ENCODE results near the gene NTSR1. TPM values are rescaled to one million over a fixed set of nuclear protein-coding genes. Genes with fewer than 3 reads are reported as not detected.

NTSR1 gene
- under 1 TPM; 0.08 to 0.33 TPM for total RNA-seq
- polyA plus RNA-seq: under 1 TPM in 1 of 2 donors, not detected in 1; 0.03 TPM

DNA sequence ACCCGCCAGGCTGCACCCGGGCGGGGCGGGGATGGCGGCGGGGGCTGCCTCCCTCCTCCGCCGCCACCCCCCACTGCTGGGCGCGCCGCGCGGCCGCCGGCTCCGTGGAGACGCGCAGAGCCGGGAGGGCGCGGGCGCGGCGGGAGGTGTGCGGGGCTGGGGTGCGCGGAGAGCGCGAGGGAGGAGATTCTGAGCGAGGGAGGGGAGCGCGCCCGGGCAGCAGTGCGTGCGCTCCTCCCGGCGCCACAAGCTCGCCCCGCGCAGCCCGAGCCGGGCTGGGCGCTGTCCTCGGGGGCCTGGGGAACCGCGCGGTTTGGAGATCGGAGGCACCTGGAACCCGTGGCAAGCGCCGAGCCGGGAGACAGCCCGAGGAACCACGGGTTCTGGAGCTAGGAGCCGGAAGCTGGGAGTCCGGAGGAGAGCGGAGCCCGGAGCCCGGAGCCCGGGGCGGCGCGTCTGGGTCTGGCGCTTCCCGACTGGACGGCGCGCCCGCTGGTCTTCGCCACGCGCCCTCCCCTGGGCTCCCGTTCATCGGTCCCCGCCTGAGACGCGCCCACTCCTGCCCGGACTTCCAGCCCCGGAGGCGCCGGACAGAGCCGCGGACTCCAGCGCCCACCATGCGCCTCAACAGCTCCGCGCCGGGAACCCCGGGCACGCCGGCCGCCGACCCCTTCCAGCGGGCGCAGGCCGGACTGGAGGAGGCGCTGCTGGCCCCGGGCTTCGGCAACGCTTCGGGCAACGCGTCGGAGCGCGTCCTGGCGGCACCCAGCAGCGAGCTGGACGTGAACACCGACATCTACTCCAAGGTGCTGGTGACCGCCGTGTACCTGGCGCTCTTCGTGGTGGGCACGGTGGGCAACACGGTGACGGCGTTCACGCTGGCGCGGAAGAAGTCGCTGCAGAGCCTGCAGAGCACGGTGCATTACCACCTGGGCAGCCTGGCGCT lies at the start of gene NTSR1:
NTSR1 (plus strand) TSS at position 246 of the 946 bp plus-strand sequence; CDS start at position 618, 372 bp downstream.
- H3K4me3 ChIP-seq (ENCODE audit: low read depth in 1 of 3, low read length in 3 of 3): peak within 1 kb of the TSS in 1 of 3 donors; percentile 9
- no peak within 1 kb of the TSS for H3K27ac ChIP-seq (ENCODE audit: low read depth in 1 of 2, low read length in 2 of 2)
- peaks cover 0 to 8% (median 4%) of the 10 kb centered on the region in 4 donors for H3K27me3 ChIP-seq (ENCODE audit: control insufficient read depth in 4 of 4, insufficient read depth in 4 of 4, low read length in 3 of 4)
- WGBS: 10% methylated on average over 124 of the region's 124 CpGs
- TF ChIP-seq FOXA1 (IDR thresholded peaks at IDR 0.05) (no peak), FOXA2 (IDR thresholded peaks at IDR 0.05) (no peak), RAD21 (IDR thresholded peaks at IDR 0.05) (no peak), RXRA (IDR thresholded peaks at IDR 0.05) (no peak), HNF4G (IDR thresholded peaks at IDR 0.05) (no peak)
- TF ChIP-seq, protein P1, sequence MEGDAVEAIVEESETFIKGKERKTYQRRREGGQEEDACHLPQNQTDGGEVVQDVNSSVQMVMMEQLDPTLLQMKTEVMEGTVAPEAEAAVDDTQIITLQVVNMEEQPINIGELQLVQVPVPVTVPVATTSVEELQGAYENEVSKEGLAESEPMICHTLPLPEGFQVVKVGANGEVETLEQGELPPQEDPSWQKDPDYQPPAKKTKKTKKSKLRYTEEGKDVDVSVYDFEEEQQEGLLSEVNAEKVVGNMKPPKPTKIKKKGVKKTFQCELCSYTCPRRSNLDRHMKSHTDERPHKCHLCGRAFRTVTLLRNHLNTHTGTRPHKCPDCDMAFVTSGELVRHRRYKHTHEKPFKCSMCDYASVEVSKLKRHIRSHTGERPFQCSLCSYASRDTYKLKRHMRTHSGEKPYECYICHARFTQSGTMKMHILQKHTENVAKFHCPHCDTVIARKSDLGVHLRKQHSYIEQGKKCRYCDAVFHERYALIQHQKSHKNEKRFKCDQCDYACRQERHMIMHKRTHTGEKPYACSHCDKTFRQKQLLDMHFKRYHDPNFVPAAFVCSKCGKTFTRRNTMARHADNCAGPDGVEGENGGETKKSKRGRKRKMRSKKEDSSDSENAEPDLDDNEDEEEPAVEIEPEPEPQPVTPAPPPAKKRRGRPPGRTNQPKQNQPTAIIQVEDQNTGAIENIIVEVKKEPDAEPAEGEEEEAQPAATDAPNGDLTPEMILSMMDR (IDR thresholded peaks at IDR 0.05; ENCODE audit: low read depth, low read length, missing input control): no peak
- TF ChIP-seq, protein P2, sequence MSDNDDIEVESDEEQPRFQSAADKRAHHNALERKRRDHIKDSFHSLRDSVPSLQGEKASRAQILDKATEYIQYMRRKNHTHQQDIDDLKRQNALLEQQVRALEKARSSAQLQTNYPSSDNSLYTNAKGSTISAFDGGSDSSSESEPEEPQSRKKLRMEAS (IDR thresholded peaks at IDR 0.05): no peak
- H3K4me1 ChIP-seq (ENCODE audit: control insufficient read depth in 4 of 4, insufficient read depth in 4 of 4, low read length in 3 of 4): peaks cover 0 to 3% (median 1%) of the 10 kb centered on the region in 4 donors
- H3K36me3 ChIP-seq (ENCODE audit: control insufficient read depth in 4 of 4, insufficient read depth in 3 of 4, low read depth in 1 of 4, low read length in 3 of 4): no peaks in the 10 kb centered on the region
- H3K9me3 ChIP-seq (ENCODE audit: control insufficient read depth in 4 of 4, low read length in 3 of 4): no peaks in the 10 kb centered on the region
- H3K9ac ChIP-seq (ENCODE audit: low read depth in 1 of 2, low read length in 2 of 2): no peak within 1 kb of the TSS
- no peak for DNase-seq (ENCODE audit: low spot score)

DNA sequence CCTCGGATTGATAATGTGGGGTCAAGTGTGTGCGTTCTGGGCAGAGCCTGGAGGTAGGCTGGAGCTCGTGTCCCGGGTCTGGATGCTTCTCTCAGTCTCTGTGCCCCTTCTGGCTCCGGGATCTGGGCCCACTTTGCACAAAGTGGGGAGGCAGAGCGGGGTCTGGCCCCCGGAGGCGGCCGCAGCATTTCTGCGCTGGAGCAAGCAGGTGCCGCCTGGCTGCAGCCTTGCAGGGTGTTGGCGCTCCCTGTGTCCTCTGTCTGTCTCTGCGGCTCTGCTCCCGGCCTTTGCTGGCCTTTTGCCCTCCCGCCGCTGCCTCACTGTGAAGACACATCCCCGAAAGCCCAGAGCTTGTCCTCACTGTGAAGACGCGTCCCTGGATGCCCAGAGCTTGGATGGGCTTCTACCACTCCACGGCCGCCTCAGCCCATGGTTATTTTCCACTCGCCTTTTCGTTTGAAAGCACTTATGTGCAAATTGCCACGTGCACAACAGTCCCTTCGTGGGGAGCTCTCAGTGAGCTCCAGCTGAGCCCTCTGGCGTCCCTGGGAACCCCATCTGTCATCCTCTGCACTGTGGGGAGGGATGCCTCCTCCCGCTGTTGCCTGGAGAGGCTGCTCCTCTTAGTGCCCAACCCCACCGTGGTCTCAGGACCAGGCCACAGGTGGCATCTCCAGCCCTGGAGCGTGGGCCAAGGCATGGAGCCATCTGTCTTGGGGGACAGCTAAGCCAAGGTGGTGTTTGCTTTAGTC lies 49.0 kb upstream of the NTSR1 start:
- no peaks in the 10 kb centered on the region for H3K36me3 ChIP-seq (ENCODE audit: control insufficient read depth in 4 of 4, insufficient read depth in 3 of 4, low read depth in 1 of 4, low read length in 3 of 4)
- 93% methylated on average over 29 of the region's 29 CpGs for WGBS
- no peaks in the 10 kb centered on the region for H3K4me1 ChIP-seq (ENCODE audit: control insufficient read depth in 4 of 4, insufficient read depth in 4 of 4, low read length in 3 of 4)
- H3K27me3 ChIP-seq (ENCODE audit: control insufficient read depth in 4 of 4, insufficient read depth in 4 of 4, low read length in 3 of 4): no peaks in the 10 kb centered on the region
- no peaks in the 10 kb centered on the region for H3K9me3 ChIP-seq (ENCODE audit: control insufficient read depth in 4 of 4, low read length in 3 of 4)
- no peak overlapping the region for H3K27ac ChIP-seq (ENCODE audit: low read depth in 1 of 2, low read length in 2 of 2)
- no peak overlapping the region for H3K9ac ChIP-seq (ENCODE audit: low read depth in 1 of 2, low read length in 2 of 2)
- H3K4me3 ChIP-seq (ENCODE audit: low read depth in 1 of 3, low read length in 3 of 3): no peak overlapping the region
- TF ChIP-seq, protein P3, sequence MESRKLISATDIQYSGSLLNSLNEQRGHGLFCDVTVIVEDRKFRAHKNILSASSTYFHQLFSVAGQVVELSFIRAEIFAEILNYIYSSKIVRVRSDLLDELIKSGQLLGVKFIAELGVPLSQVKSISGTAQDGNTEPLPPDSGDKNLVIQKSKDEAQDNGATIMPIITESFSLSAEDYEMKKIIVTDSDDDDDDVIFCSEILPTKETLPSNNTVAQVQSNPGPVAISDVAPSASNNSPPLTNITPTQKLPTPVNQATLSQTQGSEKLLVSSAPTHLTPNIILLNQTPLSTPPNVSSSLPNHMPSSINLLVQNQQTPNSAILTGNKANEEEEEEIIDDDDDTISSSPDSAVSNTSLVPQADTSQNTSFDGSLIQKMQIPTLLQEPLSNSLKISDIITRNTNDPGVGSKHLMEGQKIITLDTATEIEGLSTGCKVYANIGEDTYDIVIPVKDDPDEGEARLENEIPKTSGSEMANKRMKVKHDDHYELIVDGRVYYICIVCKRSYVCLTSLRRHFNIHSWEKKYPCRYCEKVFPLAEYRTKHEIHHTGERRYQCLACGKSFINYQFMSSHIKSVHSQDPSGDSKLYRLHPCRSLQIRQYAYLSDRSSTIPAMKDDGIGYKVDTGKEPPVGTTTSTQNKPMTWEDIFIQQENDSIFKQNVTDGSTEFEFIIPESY (IDR thresholded peaks at IDR 0.05): no peak
- TF ChIP-seq FOXA2 (IDR thresholded peaks at IDR 0.05) (no peak), FOXA1 (IDR thresholded peaks at IDR 0.05) (no peak), RXRA (IDR thresholded peaks at IDR 0.05) (no peak), TAF1 (conservative IDR thresholded peaks at IDR 0.05) (no peak), JUND (IDR thresholded peaks at IDR 0.05) (no peak), HNF4A (conservative IDR thresholded peaks at IDR 0.05) (no peak), SP1 (IDR thresholded peaks at IDR 0.05) (no peak), HNF4G (IDR thresholded peaks at IDR 0.05) (no peak), EGR1 (IDR thresholded peaks at IDR 0.05; ENCODE audit: low read depth in 2 of 2) (no peak), NR2F2 (IDR thresholded peaks at IDR 0.05) (no peak), YY1 (IDR thresholded peaks at IDR 0.05) (no peak), GABPA (IDR thresholded peaks at IDR 0.05 in 1 of 2, conservative IDR thresholded peaks at IDR 0.05 in 1 of 2) (no peak), RAD21 (IDR thresholded peaks at IDR 0.05) (no peak)
- TF ChIP-seq, protein P4, sequence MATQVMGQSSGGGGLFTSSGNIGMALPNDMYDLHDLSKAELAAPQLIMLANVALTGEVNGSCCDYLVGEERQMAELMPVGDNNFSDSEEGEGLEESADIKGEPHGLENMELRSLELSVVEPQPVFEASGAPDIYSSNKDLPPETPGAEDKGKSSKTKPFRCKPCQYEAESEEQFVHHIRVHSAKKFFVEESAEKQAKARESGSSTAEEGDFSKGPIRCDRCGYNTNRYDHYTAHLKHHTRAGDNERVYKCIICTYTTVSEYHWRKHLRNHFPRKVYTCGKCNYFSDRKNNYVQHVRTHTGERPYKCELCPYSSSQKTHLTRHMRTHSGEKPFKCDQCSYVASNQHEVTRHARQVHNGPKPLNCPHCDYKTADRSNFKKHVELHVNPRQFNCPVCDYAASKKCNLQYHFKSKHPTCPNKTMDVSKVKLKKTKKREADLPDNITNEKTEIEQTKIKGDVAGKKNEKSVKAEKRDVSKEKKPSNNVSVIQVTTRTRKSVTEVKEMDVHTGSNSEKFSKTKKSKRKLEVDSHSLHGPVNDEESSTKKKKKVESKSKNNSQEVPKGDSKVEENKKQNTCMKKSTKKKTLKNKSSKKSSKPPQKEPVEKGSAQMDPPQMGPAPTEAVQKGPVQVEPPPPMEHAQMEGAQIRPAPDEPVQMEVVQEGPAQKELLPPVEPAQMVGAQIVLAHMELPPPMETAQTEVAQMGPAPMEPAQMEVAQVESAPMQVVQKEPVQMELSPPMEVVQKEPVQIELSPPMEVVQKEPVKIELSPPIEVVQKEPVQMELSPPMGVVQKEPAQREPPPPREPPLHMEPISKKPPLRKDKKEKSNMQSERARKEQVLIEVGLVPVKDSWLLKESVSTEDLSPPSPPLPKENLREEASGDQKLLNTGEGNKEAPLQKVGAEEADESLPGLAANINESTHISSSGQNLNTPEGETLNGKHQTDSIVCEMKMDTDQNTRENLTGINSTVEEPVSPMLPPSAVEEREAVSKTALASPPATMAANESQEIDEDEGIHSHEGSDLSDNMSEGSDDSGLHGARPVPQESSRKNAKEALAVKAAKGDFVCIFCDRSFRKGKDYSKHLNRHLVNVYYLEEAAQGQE (IDR thresholded peaks at IDR 0.05): no peak
- TF ChIP-seq, protein P2 (IDR thresholded peaks at IDR 0.05): no peak
- TF ChIP-seq, protein P1 (IDR thresholded peaks at IDR 0.05; ENCODE audit: low read depth, low read length, missing input control): no peak
- TF ChIP-seq, protein P5, sequence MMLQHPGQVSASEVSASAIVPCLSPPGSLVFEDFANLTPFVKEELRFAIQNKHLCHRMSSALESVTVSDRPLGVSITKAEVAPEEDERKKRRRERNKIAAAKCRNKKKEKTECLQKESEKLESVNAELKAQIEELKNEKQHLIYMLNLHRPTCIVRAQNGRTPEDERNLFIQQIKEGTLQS (IDR thresholded peaks at IDR 0.05): no peak
- DNase-seq (ENCODE audit: low spot score): no peak
